Endothelial cell of umbilical vein (primary cell): Measurements from ENCODE around the gene GATA3.

Source experiments
- MAX ChIP-seq: IDR thresholded peaks from 2 replicates; pipeline ENCODE4 v1.6.1; 2011; ENCODE audit not compliant: insufficient read depth, insufficient read length
- POLR2A ChIP-seq: IDR thresholded peaks from 2 replicates; pipeline ENCODE4 v1.6.1; 2012; ENCODE audit warnings: low read depth, mild to moderate bottlenecking, control low read depth, low read length
- POLR2AphosphoS5 ChIP-seq: IDR thresholded peaks from 2 replicates; pipeline ENCODE4 v1.6.1; 2012; ENCODE audit warnings: low read depth, mild to moderate bottlenecking, control low read depth, low read length, moderate library complexity; ENCODE audit not compliant: insufficient read depth

GRCh38 chr10:8060010-8060703 is 5.7 kb downstream of the GATA3 start:
- TF ChIP-seq POLR2AphosphoS5 (peak; percentile 38), POLR2A (peak; percentile 9), MAX (no peak)
